ENCODE results near the gene SH3TC1.

Gene SH3TC1

DNA sequence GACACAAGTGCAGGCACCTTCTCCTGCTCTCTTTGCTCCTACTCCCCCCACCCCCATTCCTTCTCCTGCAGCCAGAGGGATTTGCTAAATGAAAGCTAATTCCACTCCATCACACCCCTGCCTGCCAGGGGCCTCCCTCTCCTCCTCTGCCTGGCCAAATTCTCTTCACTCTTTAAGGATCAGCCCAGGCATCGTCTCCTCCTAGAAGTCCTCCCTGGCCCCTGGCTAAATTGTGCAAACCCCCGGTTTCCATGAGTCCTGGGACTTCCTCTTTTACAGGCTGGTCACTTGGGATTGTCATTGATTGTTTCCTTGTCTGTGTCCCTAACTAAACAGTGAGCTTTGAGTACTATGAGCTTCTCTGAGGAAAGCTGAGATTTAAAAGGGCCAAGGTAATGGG, 31.8 kb upstream of the SH3TC1 start:
- Histone ChIP-seq H3K4me3 (ENCODE audit: insufficient read depth, low read length, poor library complexity, severe bottlenecking) (no peak overlapping the region), H3K27ac (ENCODE audit: low read depth, low read length) (no peak overlapping the region), H3F3A (ENCODE audit: insufficient read depth) (no peaks in the 10 kb centered on the region), H3K9me3 (ENCODE audit: insufficient read depth, low read length) (no peaks in the 10 kb centered on the region), H3K79me2 (ENCODE audit: insufficient read depth, low read length) (no peaks in the 10 kb centered on the region), H4K20me1 (ENCODE audit: low read depth, low read length) (no peaks in the 10 kb centered on the region), H3K36me3 (ENCODE audit: low read length) (no peaks in the 10 kb centered on the region), H3K4me2 (ENCODE audit: low read depth, low read length, poor library complexity, severe bottlenecking) (no peak overlapping the region), H3K27me3 (ENCODE audit: low read length) (no peaks in the 10 kb centered on the region), H3K9ac (ENCODE audit: low read length) (no peak overlapping the region), H2AFZ (ENCODE audit: low read depth, low read length, severe bottlenecking) (no peak overlapping the region), H3K9me2 (replicated peaks; ENCODE audit: insufficient read depth, low read length) (no peaks in the 10 kb centered on the region)
- TF ChIP-seq EZH2phosphoT487 (conservative IDR thresholded peaks at IDR 0.05; ENCODE audit: low read length), result no peak
- TF ChIP-seq, protein P1, sequence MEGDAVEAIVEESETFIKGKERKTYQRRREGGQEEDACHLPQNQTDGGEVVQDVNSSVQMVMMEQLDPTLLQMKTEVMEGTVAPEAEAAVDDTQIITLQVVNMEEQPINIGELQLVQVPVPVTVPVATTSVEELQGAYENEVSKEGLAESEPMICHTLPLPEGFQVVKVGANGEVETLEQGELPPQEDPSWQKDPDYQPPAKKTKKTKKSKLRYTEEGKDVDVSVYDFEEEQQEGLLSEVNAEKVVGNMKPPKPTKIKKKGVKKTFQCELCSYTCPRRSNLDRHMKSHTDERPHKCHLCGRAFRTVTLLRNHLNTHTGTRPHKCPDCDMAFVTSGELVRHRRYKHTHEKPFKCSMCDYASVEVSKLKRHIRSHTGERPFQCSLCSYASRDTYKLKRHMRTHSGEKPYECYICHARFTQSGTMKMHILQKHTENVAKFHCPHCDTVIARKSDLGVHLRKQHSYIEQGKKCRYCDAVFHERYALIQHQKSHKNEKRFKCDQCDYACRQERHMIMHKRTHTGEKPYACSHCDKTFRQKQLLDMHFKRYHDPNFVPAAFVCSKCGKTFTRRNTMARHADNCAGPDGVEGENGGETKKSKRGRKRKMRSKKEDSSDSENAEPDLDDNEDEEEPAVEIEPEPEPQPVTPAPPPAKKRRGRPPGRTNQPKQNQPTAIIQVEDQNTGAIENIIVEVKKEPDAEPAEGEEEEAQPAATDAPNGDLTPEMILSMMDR (IDR thresholded peaks at IDR 0.05; ENCODE audit: insufficient read depth, low read length, poor library complexity, severe bottlenecking), result no peak

DNA sequence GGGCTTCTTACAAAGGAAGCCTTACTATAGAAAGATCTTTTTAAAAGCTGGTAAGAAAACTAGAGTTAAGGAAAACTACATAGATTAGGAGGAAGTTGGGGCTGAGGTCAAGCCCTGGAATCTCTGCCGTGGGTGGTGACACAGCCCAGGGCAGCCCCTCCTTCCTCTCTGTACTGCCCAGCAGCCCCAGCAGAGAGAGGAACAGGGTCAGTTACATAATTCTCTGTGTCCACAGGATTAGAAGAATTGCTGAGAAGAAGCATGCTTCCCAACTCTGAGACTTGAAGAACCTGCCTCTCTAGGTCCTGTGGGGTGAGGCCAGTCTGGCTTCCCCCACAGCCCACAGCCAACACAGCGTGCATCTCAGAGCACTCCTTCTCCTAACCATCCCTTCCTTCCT, 31.3 kb upstream of the SH3TC1 start:
- Histone ChIP-seq H3K27me3 (ENCODE audit: low read length) (no peaks in the 10 kb centered on the region), H3K27ac (ENCODE audit: low read depth, low read length) (no peak overlapping the region), H3K9me3 (ENCODE audit: insufficient read depth, low read length) (no peaks in the 10 kb centered on the region), H2AFZ (ENCODE audit: low read depth, low read length, severe bottlenecking) (no peak overlapping the region), H3K4me3 (ENCODE audit: insufficient read depth, low read length, poor library complexity, severe bottlenecking) (no peak overlapping the region), H3K36me3 (ENCODE audit: low read length) (no peaks in the 10 kb centered on the region), H3K4me2 (ENCODE audit: low read depth, low read length, poor library complexity, severe bottlenecking) (no peak overlapping the region), H4K20me1 (ENCODE audit: low read depth, low read length) (no peaks in the 10 kb centered on the region), H3K9ac (ENCODE audit: low read length) (no peak overlapping the region), H3K9me2 (replicated peaks; ENCODE audit: insufficient read depth, low read length) (no peaks in the 10 kb centered on the region), H3F3A (ENCODE audit: insufficient read depth) (no peaks in the 10 kb centered on the region), H3K79me2 (ENCODE audit: insufficient read depth, low read length) (no peaks in the 10 kb centered on the region)
- TF ChIP-seq, protein P1 (IDR thresholded peaks at IDR 0.05; ENCODE audit: insufficient read depth, low read length, poor library complexity, severe bottlenecking), result no peak
- TF ChIP-seq EZH2phosphoT487 (conservative IDR thresholded peaks at IDR 0.05; ENCODE audit: low read length), result no peak

DNA sequence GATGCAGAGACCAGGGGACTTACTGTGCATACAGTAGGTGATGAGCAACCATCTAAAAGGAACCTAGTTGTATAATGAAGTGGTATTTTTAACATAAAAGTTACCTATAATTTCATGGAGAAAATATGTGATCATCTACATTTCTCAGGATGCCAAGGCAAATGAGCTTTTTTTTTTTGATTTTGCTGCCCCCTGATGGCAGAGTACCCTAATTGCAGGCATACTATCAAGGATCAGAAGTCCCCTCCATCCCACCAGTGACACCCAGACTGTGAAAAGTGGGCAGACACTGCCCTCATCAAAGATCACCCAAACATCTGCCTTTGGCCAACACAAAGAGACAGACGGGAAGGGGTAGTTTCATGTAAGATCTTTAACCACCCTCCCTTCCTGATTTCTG, 30.9 kb upstream of the SH3TC1 start:
- no peaks in the 10 kb centered on the region for H3K79me2 ChIP-seq (ENCODE audit: insufficient read depth, low read length)
- H4K20me1 ChIP-seq (ENCODE audit: low read depth, low read length), result no peaks in the 10 kb centered on the region
- no peaks in the 10 kb centered on the region for H3K9me2 ChIP-seq (replicated peaks; ENCODE audit: insufficient read depth, low read length)
- no peaks in the 10 kb centered on the region for H3F3A ChIP-seq (ENCODE audit: insufficient read depth)
- no peaks in the 10 kb centered on the region for H3K9me3 ChIP-seq (ENCODE audit: insufficient read depth, low read length)
- no peak overlapping the region for H3K4me2 ChIP-seq (ENCODE audit: low read depth, low read length, poor library complexity, severe bottlenecking)
- TF ChIP-seq, protein P1 (IDR thresholded peaks at IDR 0.05; ENCODE audit: insufficient read depth, low read length, poor library complexity, severe bottlenecking), result peak; percentile 23
- TF ChIP-seq EZH2phosphoT487 (conservative IDR thresholded peaks at IDR 0.05; ENCODE audit: low read length), result no peak
- H2AFZ ChIP-seq (ENCODE audit: low read depth, low read length, severe bottlenecking), result no peak overlapping the region
- H3K27me3 ChIP-seq (ENCODE audit: low read length), result no peaks in the 10 kb centered on the region
- no peak overlapping the region for H3K27ac ChIP-seq (ENCODE audit: low read depth, low read length)
- no peaks in the 10 kb centered on the region for H3K36me3 ChIP-seq (ENCODE audit: low read length)
- H3K4me3 ChIP-seq (ENCODE audit: insufficient read depth, low read length, poor library complexity, severe bottlenecking), result no peak overlapping the region
- H3K9ac ChIP-seq (ENCODE audit: low read length), result no peak overlapping the region

All from SU-DHL-6 (cell line).